Stimulated activated naive CD4-positive, alpha-beta T cell treated with Interleukin-2 at 50 U/mL for 16 hours (primary cell): ENCODE measurements around the gene UPK1B.

ENCODE experiments used
- DNase-seq: peaks from one replicate; lab custom pipeline; 2025; lab: John Stamatoyannopoulos, UW

UPK1B gene

DNA sequence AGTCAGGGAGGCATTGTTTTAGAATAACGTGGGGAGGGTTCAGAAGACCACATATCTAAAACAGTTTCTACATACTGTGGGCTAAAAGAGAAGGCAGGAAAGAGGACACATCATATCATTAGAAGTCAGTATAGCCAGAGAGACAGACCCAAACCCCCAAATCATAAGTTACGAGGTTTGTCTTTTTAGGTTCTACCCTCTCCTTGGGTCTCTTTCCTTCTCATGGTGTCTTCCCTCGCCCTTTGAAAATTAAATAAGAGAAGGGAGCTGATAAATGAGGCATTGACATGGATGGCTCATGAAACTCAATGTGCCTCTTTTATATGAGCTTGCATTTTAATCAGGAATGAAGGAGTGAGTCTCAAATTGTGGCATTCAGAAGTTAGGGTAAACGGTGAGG lies 3.4 kb downstream of the UPK1B start:
- no peak for DNase-seq

DNA sequence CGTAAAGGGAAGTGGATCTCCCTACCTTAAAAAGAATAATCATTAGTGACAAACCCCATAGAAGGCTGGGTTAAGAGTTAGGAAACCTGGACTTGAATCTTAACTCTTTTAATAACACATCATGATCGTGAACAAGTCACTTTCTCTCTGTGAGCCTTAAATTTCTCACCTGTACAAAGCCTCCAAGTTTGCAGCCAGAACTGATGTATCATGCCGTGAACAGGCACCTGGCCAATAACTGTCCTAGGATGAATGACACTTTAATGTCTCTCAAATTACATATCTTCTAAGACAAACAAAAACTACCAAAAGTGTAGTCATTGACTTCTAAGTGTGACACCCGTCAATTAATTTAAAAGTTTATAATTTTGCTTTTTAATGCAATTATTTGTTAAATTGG lies 3.9 kb downstream of the UPK1B start:
- DNase-seq, result no peak

DNA sequence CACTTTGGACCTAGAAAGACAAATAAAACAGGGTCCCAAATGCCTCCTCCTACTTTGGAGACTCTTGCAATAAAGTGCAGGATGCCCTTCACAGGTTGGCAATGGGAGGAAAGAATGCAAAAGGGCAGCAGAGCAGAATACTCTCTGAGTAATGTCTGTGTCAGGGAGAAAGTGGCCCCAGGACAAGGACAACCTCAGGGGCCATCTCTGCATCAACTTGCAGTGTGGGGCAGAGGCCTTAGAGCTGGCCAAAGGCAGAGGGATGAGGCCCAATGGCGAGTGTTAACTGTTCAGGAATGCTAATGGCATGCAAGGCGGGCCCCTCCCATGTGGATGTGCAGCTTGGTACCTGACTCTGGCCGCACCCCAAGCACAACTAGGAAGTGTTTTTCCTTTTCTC lies 8.4 kb downstream of the UPK1B start:
- no peak for DNase-seq

DNA sequence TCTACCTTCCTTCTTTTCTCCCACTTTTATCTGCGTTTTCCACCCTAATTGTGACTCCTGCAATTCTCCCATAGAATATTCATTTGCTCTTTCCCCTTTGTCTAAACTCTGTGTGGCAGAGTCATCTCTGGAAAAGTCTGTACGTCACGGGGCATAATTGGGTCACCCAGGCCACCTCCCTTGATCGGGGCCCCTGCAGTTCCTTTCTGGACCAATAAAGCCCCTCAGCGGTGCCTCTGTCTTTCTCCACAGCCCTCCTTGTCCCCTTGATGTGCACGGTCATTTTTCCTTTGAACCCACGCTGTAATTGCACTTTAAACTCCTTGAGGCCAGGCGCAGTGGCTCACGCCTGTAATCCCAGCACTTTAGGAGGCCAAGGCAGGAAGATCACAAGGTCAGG lies 10.7 kb downstream of the UPK1B start:
- DNase-seq, result no peak

DNA sequence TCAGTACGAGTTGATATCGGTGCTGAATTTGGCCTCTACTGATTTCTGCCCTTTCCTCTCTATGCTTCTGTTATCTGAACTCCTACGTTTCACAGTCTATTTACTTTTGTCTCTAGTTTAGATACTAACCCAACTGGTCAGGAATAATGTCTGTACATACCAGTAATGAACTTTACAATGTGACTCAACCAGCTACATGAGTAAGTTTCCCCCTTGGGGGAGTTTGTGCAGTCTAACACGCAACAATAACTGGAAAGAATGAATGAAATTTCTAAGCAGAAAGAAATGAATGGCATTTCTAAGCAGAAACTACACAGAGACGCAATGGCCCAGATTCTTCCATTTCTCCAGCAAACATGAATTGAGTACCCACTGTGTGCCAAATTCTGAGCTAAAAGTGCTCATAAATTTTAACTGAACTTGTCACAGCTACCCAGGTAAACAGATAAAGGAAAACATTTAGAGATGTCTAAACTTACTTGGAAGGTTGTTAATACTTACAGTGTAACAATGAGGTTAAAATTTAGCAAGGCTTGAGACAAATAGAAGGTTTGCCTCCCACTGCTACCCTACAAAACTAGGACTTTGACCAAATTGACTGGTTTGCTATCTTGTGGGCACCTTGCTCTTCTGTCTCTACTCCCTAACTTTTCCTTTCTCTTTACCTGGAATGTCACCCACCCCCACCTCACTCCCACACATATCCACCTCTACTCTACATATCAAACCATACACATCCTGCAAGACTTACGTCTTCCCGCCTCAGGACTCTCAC lies 11.6 kb downstream of the UPK1B start:
- no peak for DNase-seq

DNA sequence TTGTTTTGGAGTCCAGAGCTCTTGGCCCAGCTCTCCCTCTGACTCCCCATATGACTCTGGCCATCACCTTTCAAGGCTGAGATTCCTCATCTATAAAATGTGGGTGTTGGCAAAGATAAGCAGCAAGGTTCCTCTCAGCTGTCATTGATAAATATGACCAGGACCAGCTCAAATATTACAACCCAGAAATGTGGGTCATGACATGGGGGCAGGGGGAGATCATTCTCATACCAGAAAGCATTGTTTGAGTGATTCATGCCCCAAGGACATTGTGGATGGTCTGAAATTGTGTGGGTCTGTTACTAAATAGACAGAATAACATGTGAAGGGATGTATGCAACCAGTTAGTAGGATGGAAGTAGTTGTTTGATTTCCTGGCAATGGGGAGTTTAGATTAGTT lies 13.9 kb downstream of the UPK1B start:
- DNase-seq, result no peak

DNA sequence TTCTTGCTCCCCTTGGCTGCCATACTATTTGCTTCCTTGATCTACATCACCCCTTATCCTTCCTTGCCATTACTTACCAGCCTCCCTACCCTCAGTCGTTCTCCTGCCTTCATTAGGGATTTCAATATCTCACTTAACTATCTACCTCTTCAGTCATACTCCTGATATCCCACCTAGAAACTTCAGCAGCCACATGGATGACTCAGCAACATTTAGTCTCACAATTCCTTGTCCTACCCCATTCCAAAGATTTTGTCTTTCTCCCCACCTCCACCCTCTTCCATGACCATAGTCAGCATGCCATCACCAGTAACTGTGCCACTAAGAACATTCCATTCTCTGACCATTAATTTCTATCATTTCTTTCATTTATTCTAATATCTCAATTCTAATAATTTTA lies 18.4 kb downstream of the UPK1B start:
- DNase-seq, result no peak

DNA sequence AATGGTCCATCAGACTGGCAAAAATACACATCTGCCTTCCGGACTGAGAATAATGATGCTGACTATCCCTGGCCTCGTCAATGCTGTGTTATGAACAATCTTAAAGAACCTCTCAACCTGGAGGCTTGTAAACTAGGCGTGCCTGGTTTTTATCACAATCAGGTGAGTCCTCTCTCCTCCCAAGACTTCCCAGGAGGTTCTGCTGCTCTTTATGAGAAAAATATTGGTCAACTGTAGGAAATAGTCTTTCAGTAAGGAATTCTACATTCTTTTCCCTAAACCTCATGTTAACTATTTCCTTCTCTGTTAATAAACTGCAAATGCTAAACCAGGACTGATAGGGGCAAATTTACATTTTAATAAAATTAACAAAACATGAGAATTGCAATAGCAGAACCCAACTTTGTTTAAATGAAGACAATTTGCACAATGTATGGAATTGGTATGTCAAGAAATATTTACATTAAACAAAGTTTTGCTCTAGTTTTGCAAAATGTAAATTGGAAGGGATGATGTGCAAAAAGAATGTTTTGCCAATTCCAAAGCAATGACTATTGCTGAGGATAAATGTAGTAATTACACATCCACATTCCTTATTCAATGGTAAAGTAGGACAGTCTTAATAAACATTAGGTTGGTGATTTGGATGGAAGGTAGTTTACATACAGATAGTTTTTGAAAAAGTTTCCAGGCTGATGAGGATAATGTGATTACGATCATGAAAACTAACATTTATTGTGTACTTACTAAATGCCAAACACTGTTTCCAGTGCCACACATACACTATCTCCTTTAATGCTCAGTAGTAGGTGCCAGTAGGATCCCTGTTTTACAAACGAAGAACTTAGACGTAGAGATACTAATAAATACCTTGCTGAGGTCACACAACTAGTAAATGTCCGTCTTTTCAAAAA lies 21.1 kb downstream of the UPK1B start:
- DNase-seq, result no peak

DNA sequence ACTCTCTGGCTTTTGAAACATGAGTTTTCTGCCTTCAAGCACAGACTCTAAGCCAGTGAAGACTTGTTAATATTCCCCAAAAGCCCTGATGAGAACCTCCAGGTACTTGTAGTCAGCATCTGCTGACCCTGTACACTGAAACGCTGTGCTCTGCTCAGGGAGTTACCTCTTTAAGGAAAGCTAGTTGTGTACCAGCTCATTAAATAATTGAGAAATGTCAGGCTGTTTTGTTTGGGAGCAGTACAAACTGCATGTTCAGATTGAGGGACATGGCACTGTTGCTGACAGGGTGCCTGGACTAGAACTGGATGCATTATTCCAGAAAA lies 21.7 kb downstream of the UPK1B start:
- no peak for DNase-seq

DNA sequence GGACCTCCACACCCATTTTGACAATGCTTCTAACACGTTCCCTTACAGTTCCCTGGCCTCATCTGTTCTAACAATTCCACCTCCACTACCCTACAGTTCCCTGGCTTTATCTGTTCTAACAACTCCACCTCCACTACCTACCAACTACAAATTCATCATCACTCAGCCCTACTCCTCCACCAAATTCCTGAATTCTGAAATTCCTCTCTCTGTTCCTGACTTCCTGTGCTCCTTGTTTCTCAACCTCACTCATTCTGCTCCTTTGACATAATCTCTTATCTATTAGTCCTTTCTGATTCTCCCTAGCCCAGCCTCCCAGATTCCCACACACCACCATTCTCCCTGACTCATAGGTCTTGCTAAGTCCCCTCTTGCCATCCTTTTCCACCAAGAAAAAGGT lies 22.5 kb downstream of the UPK1B start:
- no peak for DNase-seq

DNA sequence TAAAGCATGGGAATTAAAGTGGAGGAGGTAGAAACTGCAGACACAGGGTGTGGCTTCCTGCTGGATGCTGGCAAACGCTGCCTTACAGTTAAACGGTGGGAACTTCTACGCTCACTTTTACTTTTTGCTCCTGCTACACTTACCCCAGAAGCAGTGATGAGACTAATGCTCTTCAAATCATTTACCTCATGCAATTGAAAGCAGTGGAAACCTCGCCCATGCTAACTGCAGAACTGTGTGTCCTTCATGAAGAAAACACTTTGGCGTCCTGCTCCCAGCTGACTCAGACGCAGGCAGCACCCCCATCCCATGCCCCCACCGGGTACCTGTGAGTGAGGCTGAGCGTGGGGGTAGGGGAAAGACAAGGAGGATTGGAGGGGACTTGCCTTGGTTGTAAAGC lies 31.8 kb downstream of the UPK1B start:
- no peak for DNase-seq

DNA sequence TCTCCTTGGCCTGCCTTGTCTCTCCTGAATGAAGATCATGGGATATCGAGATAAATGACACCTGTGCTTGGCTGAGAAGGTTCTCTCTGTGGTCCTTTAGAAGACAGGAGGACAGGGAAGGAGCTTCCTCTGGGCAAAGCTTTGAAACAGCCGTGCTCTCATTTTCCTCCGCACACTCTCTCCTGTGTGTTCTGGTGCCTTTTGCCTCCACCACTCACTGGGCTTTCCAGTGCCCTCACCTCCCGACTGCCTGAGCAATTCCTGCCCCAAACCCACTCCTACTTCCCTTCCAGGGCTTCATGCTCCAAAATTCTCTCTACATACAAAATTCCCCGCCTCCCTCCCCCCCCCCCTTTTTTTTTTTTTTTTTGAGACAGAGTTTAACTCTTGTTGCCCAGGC lies 32.3 kb downstream of the UPK1B start:
- no peak for DNase-seq

DNA sequence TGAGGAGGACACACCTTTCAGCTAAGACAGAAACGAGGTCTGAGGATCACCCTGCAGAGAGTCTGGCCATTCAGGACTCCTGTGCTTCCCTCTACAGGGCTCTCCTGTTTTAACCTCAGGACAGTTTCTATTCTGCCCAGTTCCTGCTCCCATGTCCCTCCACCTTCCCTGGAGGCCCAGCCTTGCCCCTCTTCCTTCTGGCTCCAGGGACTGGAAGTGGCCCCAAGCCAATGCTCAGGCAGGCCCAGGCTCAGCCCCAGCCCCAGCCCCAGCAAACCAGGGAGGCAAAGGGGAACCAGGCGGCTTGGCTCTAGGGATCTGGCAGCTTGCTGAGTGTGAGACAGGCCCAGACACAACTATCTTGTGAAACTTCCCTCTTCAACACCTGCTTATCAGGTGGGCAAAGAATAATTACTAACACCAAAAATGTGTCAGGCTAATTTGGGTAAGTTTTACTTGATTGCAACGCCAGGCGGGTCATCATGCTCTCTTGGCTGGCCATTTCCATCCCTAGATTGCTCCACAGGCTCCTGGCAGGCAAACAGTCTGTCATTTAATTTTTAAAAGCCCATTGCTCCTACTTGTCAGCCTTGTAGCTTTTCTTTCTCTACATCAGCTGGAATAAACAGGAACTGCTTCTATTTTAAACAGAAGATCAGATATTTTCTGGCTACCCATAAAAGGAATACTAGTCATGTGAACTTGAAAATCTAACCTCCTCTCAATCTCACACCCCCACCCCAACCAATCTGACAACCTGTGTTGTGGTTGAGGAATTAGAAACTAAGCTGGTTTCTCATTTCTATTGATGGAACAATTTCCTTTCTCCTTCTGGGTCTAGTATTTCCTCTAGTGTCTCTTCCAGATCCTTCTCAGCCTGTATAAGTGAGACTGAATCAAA lies 33.5 kb downstream of the UPK1B start:
- no peak for DNase-seq

DNA sequence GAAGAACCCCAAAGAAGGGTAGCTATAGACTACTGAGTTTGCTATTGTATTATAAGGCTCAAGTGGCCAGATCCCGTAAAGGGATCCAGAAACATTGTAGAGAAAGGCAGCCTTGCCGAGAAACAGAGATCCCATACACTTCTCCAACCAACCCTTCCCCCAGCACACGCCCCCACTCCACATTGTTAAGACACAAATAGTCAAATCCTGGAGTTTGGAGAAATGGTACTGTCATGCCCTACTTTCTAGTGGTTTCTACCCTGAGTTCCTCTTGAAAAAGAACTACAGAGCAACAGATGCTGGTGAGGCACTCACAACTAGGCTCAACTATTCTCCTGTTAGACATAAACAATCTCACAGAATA lies 34.1 kb downstream of the UPK1B start:
- no peak for DNase-seq

DNA sequence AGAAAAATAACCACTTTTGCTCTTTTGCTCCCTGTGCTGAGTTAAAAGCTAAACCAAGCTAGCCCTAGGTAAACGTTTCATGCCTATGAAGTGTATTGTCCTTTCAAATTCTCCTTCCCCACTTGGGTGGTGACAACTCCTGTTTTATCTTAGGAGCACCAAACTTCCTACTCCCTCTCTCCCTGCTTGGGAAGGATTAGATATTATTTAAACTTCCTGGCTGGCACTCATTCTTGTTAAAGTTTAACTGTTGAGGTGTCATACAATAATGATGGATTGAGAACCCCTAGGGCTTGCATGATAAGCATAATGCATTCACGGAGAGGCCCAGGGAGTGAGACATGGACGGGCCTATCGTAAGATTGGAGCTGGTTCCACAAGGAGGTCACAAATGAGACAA lies 37.8 kb downstream of the UPK1B start:
- DNase-seq, result no peak

DNA sequence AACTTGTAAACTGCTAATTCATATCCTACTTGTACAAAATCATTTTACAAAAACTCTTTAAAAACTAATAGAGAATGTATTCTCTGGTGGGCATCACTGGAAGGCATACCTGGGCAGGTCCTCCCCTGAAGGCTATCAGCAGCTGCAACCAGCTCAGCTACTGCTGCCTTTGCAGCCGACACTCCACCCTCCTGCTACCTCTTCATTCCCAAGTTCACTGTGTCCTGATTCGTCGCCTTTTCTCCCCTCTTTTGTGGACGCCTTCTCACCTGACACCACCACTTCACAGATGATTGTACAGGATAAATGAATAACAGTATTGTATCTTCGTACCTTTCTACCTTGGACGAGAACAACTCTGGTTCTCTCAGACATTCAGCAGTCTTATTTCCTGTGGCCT lies 38.4 kb downstream of the UPK1B start:
- DNase-seq, result no peak

DNA sequence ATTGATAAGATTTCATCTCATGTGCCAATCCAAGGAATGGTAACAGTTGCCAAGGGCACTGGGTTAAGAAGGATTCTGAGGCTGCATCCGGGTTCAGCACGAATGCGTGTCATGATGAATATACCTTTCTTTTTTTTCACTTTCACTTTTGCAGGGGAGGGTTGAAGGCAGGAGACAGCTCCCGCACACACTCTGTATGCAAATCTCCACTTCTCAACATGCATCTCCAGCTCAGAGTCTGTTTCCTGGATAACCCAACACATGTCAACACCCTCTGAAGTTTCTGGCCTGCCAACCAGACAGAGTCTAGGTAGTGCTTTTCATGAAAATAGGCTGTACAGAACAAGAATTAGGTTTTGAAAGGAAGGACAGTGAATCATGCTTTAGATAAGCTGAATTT lies 45.7 kb downstream of the UPK1B start:
- no peak for DNase-seq

DNA sequence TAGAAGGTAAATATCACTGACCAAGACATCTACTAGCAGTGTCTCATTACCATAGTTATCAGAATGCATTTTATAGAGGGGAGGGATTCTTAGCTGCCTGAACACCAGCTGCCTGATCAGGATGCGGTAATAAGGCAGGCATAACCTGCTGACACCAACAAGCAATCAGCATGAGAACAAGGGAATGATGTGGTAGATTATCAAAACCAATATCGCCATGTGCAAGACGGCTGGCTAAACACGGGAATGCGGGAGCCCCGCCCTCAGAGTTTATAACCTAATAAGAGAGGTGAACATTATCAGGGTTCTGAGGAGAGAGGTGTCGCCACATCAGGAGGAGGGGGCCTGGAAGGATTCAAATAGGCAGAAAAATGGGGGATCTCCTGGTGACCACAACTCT lies 46.8 kb downstream of the UPK1B start:
- DNase-seq, result no peak

DNA sequence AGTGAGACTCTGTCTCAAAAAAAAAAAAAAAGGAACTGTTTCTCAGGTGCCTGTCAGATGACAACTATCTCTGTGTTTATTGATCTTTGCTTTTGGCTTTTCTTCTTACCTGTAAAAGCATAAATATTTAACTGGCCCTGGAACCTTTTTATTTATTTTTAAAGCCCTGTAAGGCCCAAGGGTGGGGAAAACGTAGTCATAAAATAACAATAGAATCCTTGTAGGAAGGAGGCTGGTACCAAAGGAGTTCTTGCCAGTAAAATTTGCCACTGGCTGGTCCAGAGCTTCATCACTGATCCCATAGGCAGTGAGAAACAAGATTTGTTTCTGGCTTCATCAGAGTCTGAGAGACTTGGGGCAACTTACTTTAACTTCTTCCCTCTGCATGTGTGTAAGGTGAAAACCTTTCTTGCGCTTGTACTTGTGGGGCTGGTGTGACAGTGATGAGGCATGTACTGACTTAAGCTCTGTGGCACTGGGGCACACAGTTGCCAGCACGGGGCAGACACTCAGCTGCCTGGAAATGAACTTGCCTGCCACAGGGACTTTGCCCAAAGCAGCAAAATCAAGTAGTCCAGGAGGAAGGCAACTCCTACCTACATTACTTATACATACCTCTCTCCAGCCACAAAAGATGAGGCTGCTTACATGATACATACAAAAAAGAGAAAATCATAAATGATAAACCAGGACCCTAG lies 47.7 kb downstream of the UPK1B start:
- DNase-seq, result no peak

DNA sequence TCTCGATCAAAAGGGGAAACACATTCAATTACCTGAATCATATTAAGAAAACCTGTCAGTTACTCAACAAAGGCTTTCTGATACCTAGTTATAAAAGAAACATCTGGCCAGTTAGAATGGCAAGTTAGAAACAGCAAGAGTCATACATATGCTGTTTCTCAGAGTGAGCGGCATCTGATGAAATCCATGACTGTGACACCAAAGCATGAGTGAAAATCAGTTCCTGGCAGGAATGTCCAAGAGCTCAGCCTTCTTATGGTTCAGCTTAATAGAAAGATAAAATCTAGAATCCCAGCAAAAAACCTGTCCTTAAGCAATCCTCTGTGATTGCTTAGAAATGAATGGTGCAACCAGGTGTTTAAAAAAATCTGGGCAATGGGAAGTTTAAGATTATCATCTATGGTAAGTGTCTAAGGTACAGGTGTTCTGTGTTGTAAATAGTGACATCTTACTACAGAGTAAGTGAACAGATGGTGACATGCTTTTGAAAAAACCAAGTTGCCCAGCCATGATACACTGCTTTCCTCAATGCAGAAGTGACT lies 48.5 kb downstream of the UPK1B start:
- DNase-seq, result no peak

DNA sequence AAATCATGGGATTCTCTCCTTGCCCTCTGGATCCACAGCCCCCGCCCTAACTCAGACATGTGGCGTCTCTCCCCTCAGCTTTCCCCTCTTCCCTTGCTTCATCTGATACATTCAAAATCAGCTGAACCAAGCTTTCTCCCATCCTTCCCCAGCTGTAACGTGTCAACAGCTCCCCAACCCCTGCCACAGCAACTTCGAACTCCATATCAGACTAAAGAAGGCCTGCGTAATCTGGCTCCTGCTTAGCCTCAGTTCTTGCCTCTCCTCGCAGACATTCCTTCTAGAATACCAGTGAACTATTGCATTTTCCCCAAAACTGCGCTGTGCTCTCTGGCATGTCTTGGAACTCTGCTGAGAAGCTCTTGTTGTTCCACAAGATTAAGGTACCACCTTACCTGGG lies 49.0 kb downstream of the UPK1B start:
- DNase-seq, result no peak

DNA sequence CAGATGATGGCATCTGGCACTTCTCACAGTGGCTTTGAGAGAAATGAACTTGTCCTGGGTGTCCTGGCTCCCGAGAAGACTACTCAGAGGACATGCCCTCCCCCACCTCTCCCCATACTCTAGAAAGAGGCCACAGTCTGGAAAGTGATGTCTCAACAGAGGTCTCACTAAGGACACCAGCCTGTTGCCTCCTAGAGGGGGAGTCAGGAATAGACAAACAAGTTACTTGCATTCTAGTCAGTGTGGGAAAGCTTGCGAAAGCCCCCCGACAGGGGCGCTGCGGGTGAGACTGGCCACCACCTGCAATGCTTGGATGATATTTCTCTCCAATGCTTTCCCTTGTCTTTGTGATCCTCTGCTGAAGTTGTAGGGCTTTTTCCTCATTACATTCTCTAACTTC lies 50.1 kb downstream of the UPK1B start:
- DNase-seq, result no peak
